ENCODE measurements around the gene BCAS3.

The BCAS3 gene

GRCh38 chr17:60743799-60744198 is 66.1 kb downstream of the BCAS3 start:
- DNase-seq (ENCODE audit: low read depth): peak; percentile 20
- peak overlapping the region; percentile 32 for H3K4me3 ChIP-seq (ENCODE audit: low read length)

GRCh38 chr17:60744355-60744966 is 66.8 kb downstream of the BCAS3 start:
- TF ChIP-seq CTCF (conservative IDR thresholded peaks at IDR 0.05; ENCODE audit: low read depth, low read length): no peak
- H3K4me3 ChIP-seq (ENCODE audit: low read length): no peak overlapping the region
- DNase-seq (ENCODE audit: low read depth): no peak

More at GRCh38 chr17:60743799-60744198, 66.1 kb downstream of the BCAS3 start:
- no peak for TF ChIP-seq CTCF (conservative IDR thresholded peaks at IDR 0.05; ENCODE audit: low read depth, low read length)

GRCh38 chr17:60745544-60745943 is 67.9 kb downstream of the BCAS3 start:
- peak; percentile 14 for TF ChIP-seq CTCF (conservative IDR thresholded peaks at IDR 0.05; ENCODE audit: low read depth, low read length)
- no peak overlapping the region for H3K4me3 ChIP-seq (ENCODE audit: low read length)
- no peak for DNase-seq (ENCODE audit: low read depth)

GRCh38 chr17:60747069-60747808 is 69.6 kb downstream of the BCAS3 start:
- TF ChIP-seq CTCF (conservative IDR thresholded peaks at IDR 0.05; ENCODE audit: low read depth, low read length): no peak
- DNase-seq (ENCODE audit: low read depth): no peak
- no peak overlapping the region for H3K4me3 ChIP-seq (ENCODE audit: low read length)

- no peak for TF ChIP-seq CTCF (conservative IDR thresholded peaks at IDR 0.05; ENCODE audit: low read depth, low read length)
- no peak overlapping the region for H3K4me3 ChIP-seq (ENCODE audit: low read length)
- DNase-seq (ENCODE audit: low read depth): no peak
Observed at GRCh38 chr17:60748204-60748603, 70.6 kb downstream of the BCAS3 start.

- TF ChIP-seq CTCF (conservative IDR thresholded peaks at IDR 0.05; ENCODE audit: low read depth, low read length): no peak
- no peak for DNase-seq (ENCODE audit: low read depth)
- H3K4me3 ChIP-seq (ENCODE audit: low read length): no peak overlapping the region
Observed at GRCh38 chr17:60749050-60749449, 71.4 kb downstream of the BCAS3 start.

- DNase-seq (ENCODE audit: low read depth): no peak
- H3K4me3 ChIP-seq (ENCODE audit: low read length): no peak overlapping the region
- TF ChIP-seq CTCF (conservative IDR thresholded peaks at IDR 0.05; ENCODE audit: low read depth, low read length): no peak
Observed at GRCh38 chr17:60749708-60750107, 72.1 kb downstream of the BCAS3 start.
